Cerebellar nuclear complex (tissue), 1 donor: ENCODE data around the gene GALK1.
"Not testable (repeated sequence)": the region's sequence is repeated elsewhere in the genome, so short reads cannot be mapped to it uniquely, and the experiment has no call there.

Source experiments
- DNase-seq, 2 experiments: peaks; one replicate each; lab custom pipeline; 2025; lab: John Stamatoyannopoulos, UW

Gene GALK1

GRCh38 chr17:75764711-75765421 lies at the start of gene GALK1:
GALK1 (minus strand) TSS chr17:75765192; CDS start chr17:75765136, 56 bp downstream.
- no peak for DNase-seq

- DNase-seq = no peak
Observed at GRCh38 chr17:75814021-75814395, 49.0 kb upstream of the GALK1 start.

- no peak for DNase-seq
Observed at GRCh38 chr17:75813081-75814020, 48.4 kb upstream of the GALK1 start.

GRCh38 chr17:75812096-75813013 lies 47.4 kb upstream of the GALK1 start:
- no peak for DNase-seq

GRCh38 chr17:75811174-75811573 lies 46.2 kb upstream of the GALK1 start:
- no peak for DNase-seq

- DNase-seq = not testable (repeated sequence)
Observed at GRCh38 chr17:75810756-75811155, 45.8 kb upstream of the GALK1 start.

GRCh38 chr17:75810216-75810615 lies 45.2 kb upstream of the GALK1 start:
- no peak for DNase-seq

- no peak for DNase-seq
Observed at GRCh38 chr17:75809631-75810111, 44.7 kb upstream of the GALK1 start.

GRCh38 chr17:75808905-75809621 lies 44.1 kb upstream of the GALK1 start:
- DNase-seq = no peak

GRCh38 chr17:75808549-75808904 lies 43.5 kb upstream of the GALK1 start:
- no peak for DNase-seq

- DNase-seq = no peak
Observed at GRCh38 chr17:75807861-75808260, 42.9 kb upstream of the GALK1 start.

- no peak for DNase-seq
Observed at GRCh38 chr17:75806822-75807500, 42.0 kb upstream of the GALK1 start.

- no peak for DNase-seq
Observed at GRCh38 chr17:75803883-75804282, 38.9 kb upstream of the GALK1 start.

- no peak for DNase-seq
Observed at GRCh38 chr17:75799402-75799801, 34.4 kb upstream of the GALK1 start.

GRCh38 chr17:75795820-75796607 lies 31.0 kb upstream of the GALK1 start:
- no peak for DNase-seq

- no peak for DNase-seq
Observed at GRCh38 chr17:75793460-75793859, 28.5 kb upstream of the GALK1 start.

GRCh38 chr17:75791254-75791653 lies 26.3 kb upstream of the GALK1 start:
- DNase-seq = no peak

GRCh38 chr17:75785016-75785890 lies 20.3 kb upstream of the GALK1 start:
- no peak for DNase-seq

- peak; percentile 88 to 94 for DNase-seq
Observed at GRCh38 chr17:75784473-75785015, 19.6 kb upstream of the GALK1 start, which contains the start of gene UNK. UNK (plus strand) TSS chr17:75784806; CDS start chr17:75784881, 75 bp downstream.
